Thyroid gland (tissue), 4 donors: ENCODE results near the gene LDLRAD3. TPM values are rescaled to one million over a fixed set of nuclear protein-coding genes. Genes with fewer than 3 reads are reported as not detected.
"Not testable (repeated sequence)": the region's sequence is repeated elsewhere in the genome, so short reads cannot be mapped to it uniquely, and the experiment has no call there.

ENCODE experiments used
- DNase-seq, 2 donors: peaks; one replicate each; pipeline ENCODE4 v3.0.0-alpha.2; 2019
- H3K27ac ChIP-seq, 3 donors: fragments of 200-600 bp; sonication (generic); 1 replicate in 2 of 3; 2 replicates in 1 of 3; pipeline ENCODE4 v1.5.1; 2016 to 2019; ENCODE audit warnings: mild to moderate bottlenecking in 1 of 3, moderate library complexity in 1 of 3
- H3K27me3 ChIP-seq: fragments of 200-600 bp; sonication (generic); one replicate; pipeline ENCODE4 v1.5.1; 2019
- H3K36me3 ChIP-seq, 2 donors: fragments of 200-600 bp; sonication (generic); one replicate each; pipeline ENCODE4 v1.5.1; 2016 to 2019
- H3K4me1 ChIP-seq, 2 donors: fragments of 200-600 bp; sonication (generic); one replicate each; pipeline ENCODE4 v1.5.1; 2017 to 2019
- H3K4me3 ChIP-seq, 3 donors: fragments of 200-600 bp; sonication (generic); replicated peaks in 1 of 3; 1 replicate in 2 of 3; 2 replicates in 1 of 3; pipeline ENCODE4 v1.5.1; 2016; ENCODE audit warnings: mild to moderate bottlenecking in 1 of 3
- H3K9me3 ChIP-seq: fragments of 200-600 bp; sonication (generic); one replicate; pipeline ENCODE4 v1.5.1; 2017
- POLR2A ChIP-seq, 2 donors: fragments of 450-650 bp; IDR thresholded peaks; one replicate each; pipeline ENCODE4 v1.6.1; 2017; ENCODE audit warnings: antibody characterized with exemption in 2 of 2, mild to moderate bottlenecking in 2 of 2, moderate library complexity in 1 of 2
- WGBS, 2 donors: methylation state at CpG; one replicate each; pipeline ENCODE4 v1.1.5; 2017; 5-methylcytosine and 5-hydroxymethylcytosine counted together
- intact Hi-C: fragments of 100-400 bp; cut with DNase I; formaldehyde crosslinking; loops from one replicate; pipeline ENCODE4 v1.15.1; 2023
- total RNA-seq, 4 donors: library from RNA; depleted of rRNA; stranded (reverse); fragments of >200 nt; gene quantifications; one replicate each; pipeline ENCODE4 v1.2.3, GENCODE V29; 2016
- TF ChIP-seq, protein P1 (sequence below), 6 experiments: fragments of 200-600 bp in 3 of 6; fragments of 450-650 bp in 3 of 6; sonication (generic) in 3 of 6; IDR thresholded peaks; one replicate each; pipeline ENCODE4 v1.5.1; 2016 to 2019; ENCODE audit warnings: antibody characterized with exemption in 6 of 6, mild to moderate bottlenecking in 2 of 6, inconsistent platforms in 1 of 6, moderate library complexity in 1 of 6

Gene LDLRAD3
- total RNA-seq, 4 donors from 2014 or later, result 3.6 to 9.3 (median 6.2) TPM

DNA sequence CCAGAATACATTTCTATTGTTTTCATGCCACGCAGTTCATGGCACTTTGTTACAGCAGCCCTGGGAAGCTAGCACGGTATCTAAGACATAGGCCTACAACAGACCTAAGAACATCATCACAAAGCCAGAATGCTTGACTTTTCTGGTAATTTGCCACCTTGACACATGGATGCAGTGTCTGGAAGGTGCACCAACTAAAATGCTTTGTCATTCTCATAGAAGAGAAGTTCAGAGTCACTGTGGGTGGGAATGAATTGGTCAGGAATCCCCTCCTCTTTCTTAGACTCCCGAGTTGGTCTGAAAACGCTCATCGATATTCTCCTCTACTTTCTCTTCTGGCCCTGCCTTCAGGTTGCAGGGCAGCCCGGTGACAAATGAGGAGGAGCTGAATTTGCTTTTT, 223.9 kb downstream of the LDLRAD3 start:
- intact Hi-C loops, result no loop called here
- no peaks in the 10 kb centered on the region for H3K27me3 ChIP-seq
- no peaks in the 10 kb centered on the region for H3K36me3 ChIP-seq
- 93 to 98% methylated on average over 6 of the region's 6 CpGs for WGBS, 2 donors
- no peak for TF ChIP-seq POLR2A (IDR thresholded peaks at IDR 0.05)
- TF ChIP-seq, protein P1, sequence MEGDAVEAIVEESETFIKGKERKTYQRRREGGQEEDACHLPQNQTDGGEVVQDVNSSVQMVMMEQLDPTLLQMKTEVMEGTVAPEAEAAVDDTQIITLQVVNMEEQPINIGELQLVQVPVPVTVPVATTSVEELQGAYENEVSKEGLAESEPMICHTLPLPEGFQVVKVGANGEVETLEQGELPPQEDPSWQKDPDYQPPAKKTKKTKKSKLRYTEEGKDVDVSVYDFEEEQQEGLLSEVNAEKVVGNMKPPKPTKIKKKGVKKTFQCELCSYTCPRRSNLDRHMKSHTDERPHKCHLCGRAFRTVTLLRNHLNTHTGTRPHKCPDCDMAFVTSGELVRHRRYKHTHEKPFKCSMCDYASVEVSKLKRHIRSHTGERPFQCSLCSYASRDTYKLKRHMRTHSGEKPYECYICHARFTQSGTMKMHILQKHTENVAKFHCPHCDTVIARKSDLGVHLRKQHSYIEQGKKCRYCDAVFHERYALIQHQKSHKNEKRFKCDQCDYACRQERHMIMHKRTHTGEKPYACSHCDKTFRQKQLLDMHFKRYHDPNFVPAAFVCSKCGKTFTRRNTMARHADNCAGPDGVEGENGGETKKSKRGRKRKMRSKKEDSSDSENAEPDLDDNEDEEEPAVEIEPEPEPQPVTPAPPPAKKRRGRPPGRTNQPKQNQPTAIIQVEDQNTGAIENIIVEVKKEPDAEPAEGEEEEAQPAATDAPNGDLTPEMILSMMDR (IDR thresholded peaks at IDR 0.05), result no peak
- no peaks in the 10 kb centered on the region for H3K4me1 ChIP-seq
- no peak for DNase-seq
- H3K4me3 ChIP-seq, result no peak overlapping the region
- no peak overlapping the region for H3K27ac ChIP-seq
- no peaks in the 10 kb centered on the region for H3K9me3 ChIP-seq

DNA sequence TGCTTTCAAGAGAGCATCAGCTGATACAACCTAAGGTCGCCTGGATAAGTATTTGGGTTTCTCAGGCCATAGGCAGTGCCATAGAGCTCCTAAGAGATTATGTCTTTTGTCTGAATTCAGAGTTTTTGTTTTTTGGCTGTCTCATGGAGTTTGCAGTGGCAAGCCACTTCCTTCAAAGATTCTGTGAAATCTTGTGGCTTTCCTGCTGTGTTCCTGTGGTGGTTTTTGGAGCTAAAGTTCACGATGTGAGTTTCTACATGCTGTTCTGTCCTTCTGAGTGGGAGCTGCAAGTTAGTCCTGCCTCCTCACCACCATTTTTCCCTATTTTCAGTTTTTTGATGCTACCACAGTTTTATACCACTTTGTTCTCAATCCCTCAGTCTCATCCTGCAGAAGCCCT, 234.0 kb downstream of the LDLRAD3 start:
- 66 to 83% methylated on average over 2 of the region's 2 CpGs for WGBS, 2 donors
- intact Hi-C loops, result no loop called here
- Histone ChIP-seq H3K36me3 (no peaks in the 10 kb centered on the region), H3K27ac (no peak overlapping the region), H3K4me1 (no peaks in the 10 kb centered on the region), H3K27me3 (no peaks in the 10 kb centered on the region), H3K9me3 (no peaks in the 10 kb centered on the region), H3K4me3 (no peak overlapping the region)
- DNase-seq, result no peak
- no peak for TF ChIP-seq POLR2A (IDR thresholded peaks at IDR 0.05)
- TF ChIP-seq, protein P1 (IDR thresholded peaks at IDR 0.05), result no peak

DNA sequence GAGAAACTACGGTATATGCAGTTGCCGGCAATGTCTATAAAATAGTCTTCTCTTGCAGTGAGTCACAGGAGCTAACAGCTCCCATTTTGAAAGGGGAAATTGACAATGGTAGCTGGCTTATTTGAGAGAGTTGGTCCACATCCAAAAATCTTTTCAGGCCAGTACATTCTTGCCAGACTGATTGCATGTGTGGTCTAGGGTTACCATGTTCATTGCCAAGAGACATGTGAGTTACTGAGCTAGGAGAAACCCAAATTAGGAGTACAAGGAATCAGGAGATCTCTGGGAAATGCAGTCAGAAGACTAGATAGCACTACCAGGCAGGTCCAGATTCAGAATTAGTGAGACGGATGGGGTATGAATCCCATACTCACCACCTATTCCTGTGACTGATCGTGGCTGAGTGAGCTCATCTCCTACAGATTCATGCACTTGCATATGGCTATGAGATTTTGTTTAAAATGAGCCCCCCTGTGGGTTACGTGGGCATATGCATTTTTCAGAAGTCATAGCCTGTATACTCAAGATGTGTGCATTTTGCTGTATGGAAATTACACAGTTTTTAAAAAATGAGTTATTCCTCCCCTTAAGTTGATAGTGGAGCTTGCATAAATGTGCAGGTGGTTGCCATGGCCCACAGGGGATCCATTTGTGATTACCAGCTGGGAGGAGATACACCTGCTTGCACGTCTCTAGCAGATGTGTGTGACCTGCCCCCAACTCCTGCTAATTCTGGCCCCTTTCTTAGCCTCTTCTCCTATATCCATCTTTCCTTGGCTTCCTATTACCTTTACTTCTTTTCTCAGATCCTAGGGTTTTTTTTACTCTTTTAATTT, 242.7 kb downstream of the LDLRAD3 start:
- Histone ChIP-seq H3K4me3 (no peak overlapping the region), H3K9me3 (no peaks in the 10 kb centered on the region), H3K36me3 (no peaks in the 10 kb centered on the region), H3K27ac (no peak overlapping the region), H3K27me3 (no peaks in the 10 kb centered on the region), H3K4me1 (no peaks in the 10 kb centered on the region)
- WGBS, 2 donors, result 84 to 87% methylated on average over 6 of the region's 6 CpGs
- intact Hi-C loops, result no loop called here
- TF ChIP-seq, protein P1 (IDR thresholded peaks at IDR 0.05), result no peak
- no peak for TF ChIP-seq POLR2A (IDR thresholded peaks at IDR 0.05)
- DNase-seq, result no peak

DNA sequence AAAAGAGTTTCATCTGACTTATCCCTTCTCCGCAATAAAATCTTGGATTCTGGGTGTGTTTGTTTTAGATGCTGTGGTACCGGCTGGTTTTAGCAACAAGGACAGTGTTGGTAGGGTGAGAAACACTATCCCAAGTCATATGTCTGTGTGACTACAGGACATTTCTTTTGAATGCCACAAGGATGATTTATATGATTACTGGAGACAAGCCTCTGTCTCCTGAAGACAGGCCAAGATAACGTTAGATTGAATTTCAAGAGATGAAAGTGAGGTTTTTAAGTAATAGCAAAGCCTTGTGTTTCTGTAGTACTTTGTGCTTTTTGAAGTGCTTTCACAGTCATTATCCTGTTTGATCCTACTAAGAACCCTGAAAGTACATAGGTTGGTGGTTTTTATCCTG, 243.8 kb downstream of the LDLRAD3 start:
- H3K27me3 ChIP-seq, result no peaks in the 10 kb centered on the region
- no peak overlapping the region for H3K27ac ChIP-seq
- intact Hi-C loops, result no loop called here
- no peak for DNase-seq
- no peaks in the 10 kb centered on the region for H3K4me1 ChIP-seq
- WGBS, 2 donors, result 76 to 77% methylated on average over 3 of the region's 3 CpGs
- no peaks in the 10 kb centered on the region for H3K9me3 ChIP-seq
- no peaks in the 10 kb centered on the region for H3K36me3 ChIP-seq
- H3K4me3 ChIP-seq, result no peak overlapping the region
- TF ChIP-seq POLR2A (IDR thresholded peaks at IDR 0.05), result no peak
- TF ChIP-seq, protein P1 (IDR thresholded peaks at IDR 0.05), result no peak

DNA sequence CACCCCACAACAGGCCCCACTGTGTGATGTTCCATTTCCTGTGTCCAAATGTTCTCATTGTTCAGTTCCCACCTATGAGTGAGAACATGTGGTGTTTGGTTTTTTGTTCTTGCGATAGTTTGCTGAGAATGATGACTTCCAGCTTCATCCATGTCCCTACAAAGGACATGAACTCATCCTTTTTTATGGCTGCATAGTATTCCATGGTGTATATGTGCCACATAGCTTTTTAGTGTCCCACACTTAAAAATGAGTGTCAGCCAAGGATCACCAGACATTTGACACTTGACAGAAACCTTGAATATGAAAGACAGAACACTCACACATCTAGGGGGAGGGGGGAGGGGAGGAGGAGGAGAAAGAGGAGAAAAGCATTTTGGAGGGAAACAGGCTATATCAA, 245.9 kb downstream of the LDLRAD3 start:
- WGBS, 2 donors, result 95 to 100% methylated on average over 1 of the region's 1 CpG

More for the DNA sequence above, 245.9 kb downstream of the LDLRAD3 start:
- H3K4me1 ChIP-seq, H3K9me3 ChIP-seq, intact Hi-C loops, H3K27ac ChIP-seq, H3K27me3 ChIP-seq, H3K36me3 ChIP-seq, DNase-seq, H3K4me3 ChIP-seq: not testable (repeated sequence)
